Liver (tissue), 9 donors: ENCODE results near the gene FSD1L. TPM values are rescaled to one million over a fixed set of nuclear protein-coding genes. Genes with fewer than 3 reads are reported as not detected.

Experiments used
- DNase-seq: peaks from one replicate; pipeline ENCODE4 v3.0.0-alpha.2; 2017; ENCODE audit warnings: low spot score
- H3K27ac ChIP-seq, 2 donors: one replicate each; pipeline ENCODE4 v1.7.0; 2013; ENCODE audit warnings: inconsistent platforms in 2 of 2, low read length in 2 of 2, control low read depth in 1 of 2, low read depth in 1 of 2, mild to moderate bottlenecking in 1 of 2
- H3K27me3 ChIP-seq, 4 donors: one replicate each; pipeline versions ENCODE4 v1.6.1 to v1.7.0; 2013; ENCODE audit warnings: low read length in 3 of 4, inconsistent platforms in 1 of 4, mild to moderate bottlenecking in 1 of 4, moderate library complexity in 1 of 4; ENCODE audit not compliant: control insufficient read depth in 4 of 4, insufficient read depth in 4 of 4
- H3K36me3 ChIP-seq, 4 donors: one replicate each; pipeline versions ENCODE4 v1.6.1 to v1.7.0; 2013; ENCODE audit warnings: low read length in 3 of 4, mild to moderate bottlenecking in 3 of 4, low read depth in 1 of 4, moderate library complexity in 1 of 4; ENCODE audit not compliant: control insufficient read depth in 4 of 4, insufficient read depth in 3 of 4
- H3K4me1 ChIP-seq, 4 donors: one replicate each; pipeline versions ENCODE4 v1.6.1 to v1.7.0; 2013; ENCODE audit warnings: low read length in 3 of 4, mild to moderate bottlenecking in 3 of 4, moderate library complexity in 1 of 4; ENCODE audit not compliant: control insufficient read depth in 4 of 4, insufficient read depth in 4 of 4
- H3K4me3 ChIP-seq, 3 donors: one replicate each; pipeline versions ENCODE4 v1.6.1 to v1.7.0; 2013; ENCODE audit warnings: low read length in 3 of 3, control low read depth in 1 of 3, low read depth in 1 of 3, mild to moderate bottlenecking in 1 of 3
- H3K9ac ChIP-seq, 2 donors: one replicate each; pipeline ENCODE4 v1.7.0; 2013; ENCODE audit warnings: low read length in 2 of 2, mild to moderate bottlenecking in 2 of 2, moderate library complexity in 2 of 2, control low read depth in 1 of 2, low read depth in 1 of 2
- H3K9me3 ChIP-seq, 4 donors: one replicate each; pipeline versions ENCODE4 v1.6.1 to v1.7.0; 2013; ENCODE audit warnings: low read length in 3 of 4; ENCODE audit not compliant: control insufficient read depth in 4 of 4
- ATF3 ChIP-seq: IDR thresholded peaks from 2 replicates; pipeline ENCODE4 v1.6.1; 2016; ENCODE audit warnings: antibody characterized with exemption
- CTCF ChIP-seq: fragments of 150-350 bp; IDR thresholded peaks from 2 replicates; pipeline ENCODE4 v1.5.1; 2017; ENCODE audit warnings: improper control_type of control experiment, low read depth, low read length; ENCODE audit not compliant: missing input control
- EGR1 ChIP-seq, 2 donors: IDR thresholded peaks; 2 replicates each; pipeline ENCODE4 v1.6.1; 2016 to 2018; ENCODE audit warnings: antibody characterized with exemption in 2 of 2, low read depth in 2 of 2
- FOXA1 ChIP-seq: IDR thresholded peaks from 2 replicates; pipeline ENCODE4 v1.6.1; 2016; ENCODE audit warnings: antibody characterized with exemption
- FOXA2 ChIP-seq: IDR thresholded peaks from 2 replicates; pipeline ENCODE4 v1.6.1; 2016; ENCODE audit warnings: antibody characterized with exemption
- GABPA ChIP-seq, 2 donors: IDR thresholded peaks in 1 of 2; conservative IDR thresholded peaks in 1 of 2; 2 replicates each; pipeline ENCODE4 v1.6.1; 2016; ENCODE audit warnings: antibody characterized with exemption in 2 of 2, mild to moderate bottlenecking in 1 of 2, moderate library complexity in 1 of 2
- HNF4A ChIP-seq, 2 donors: conservative IDR thresholded peaks; 2 replicates each; pipeline ENCODE4 v1.6.1; 2016; ENCODE audit warnings: antibody characterized with exemption in 2 of 2, mild to moderate bottlenecking in 2 of 2
- HNF4G ChIP-seq: IDR thresholded peaks from 2 replicates; pipeline ENCODE4 v1.6.1; 2016; ENCODE audit warnings: antibody characterized with exemption
- JUND ChIP-seq, 2 donors: IDR thresholded peaks; 2 replicates each; pipeline ENCODE4 v1.6.1; 2016; ENCODE audit warnings: antibody characterized with exemption in 2 of 2
- MAX ChIP-seq: IDR thresholded peaks from 2 replicates; pipeline ENCODE4 v1.6.1; 2016; ENCODE audit warnings: antibody characterized with exemption
- NR2F2 ChIP-seq: IDR thresholded peaks from 2 replicates; pipeline ENCODE4 v1.6.1; 2016; ENCODE audit warnings: antibody characterized with exemption
- RAD21 ChIP-seq, 2 donors: IDR thresholded peaks; 2 replicates each; pipeline ENCODE4 v1.6.1; 2016; ENCODE audit warnings: antibody characterized with exemption in 2 of 2, mild to moderate bottlenecking in 2 of 2
- REST ChIP-seq: IDR thresholded peaks from 2 replicates; pipeline ENCODE4 v1.6.1; 2016; ENCODE audit warnings: antibody characterized with exemption, mild to moderate bottlenecking
- RXRA ChIP-seq, 2 donors: IDR thresholded peaks; 2 replicates each; pipeline ENCODE4 v1.6.1; 2017 to 2018; ENCODE audit warnings: antibody characterized with exemption in 2 of 2, mild to moderate bottlenecking in 1 of 2
- SP1 ChIP-seq: IDR thresholded peaks from 2 replicates; pipeline ENCODE4 v1.6.1; 2018; ENCODE audit warnings: antibody characterized with exemption, mild to moderate bottlenecking
- TAF1 ChIP-seq: conservative IDR thresholded peaks from 2 replicates; pipeline ENCODE4 v1.6.1; 2016; ENCODE audit warnings: antibody characterized with exemption, mild to moderate bottlenecking
- YY1 ChIP-seq: IDR thresholded peaks from 2 replicates; pipeline ENCODE4 v1.6.1; 2016; ENCODE audit warnings: antibody characterized with exemption, mild to moderate bottlenecking
- ZBTB33 ChIP-seq: IDR thresholded peaks from 2 replicates; pipeline ENCODE4 v1.6.1; 2016; ENCODE audit warnings: antibody characterized with exemption
- WGBS: extraction: QIAGEN DNeasy Blood & Tissue Kit; methylation state at CpG from one replicate; pipeline ENCODE4 v1.1.7; 2013; 5-methylcytosine and 5-hydroxymethylcytosine counted together
- polyA plus RNA-seq, 2 donors: library from polyadenylated mRNA; stranded (reverse) in 1 of 2; unstranded in 1 of 2; fragments of 200-250 nt in 1 of 2; fragments of >200 nt in 1 of 2; fragmentation: Nextera tagmentation in 1 of 2; extraction: Ambion mirVana in 1 of 2; gene quantifications; one replicate each; pipeline versions ENCODE4 v1.2.1 to v1.2.3, GENCODE V29; 2013 to 2015
- total RNA-seq, 2 donors: library from RNA; depleted of rRNA; stranded (reverse); fragments of >200 nt; gene quantifications; one replicate each; pipeline ENCODE4 v1.2.3, GENCODE V29; 2014
- donor health status: healthy.
- donor health status: healthy.
- donor health status: healthy.
- donor health status: healthy.
- donor health status: healthy.

FSD1L gene
- total and polyA plus RNA-seq, 4 donors: 0.38 to 3.6 (median 1.9) TPM

- H3K9me3 ChIP-seq: no peaks in the 10 kb centered on the region
- DNase-seq: no peak
- H3K27me3 ChIP-seq: no peaks in the 10 kb centered on the region
- 81% methylated on average over 3 of the region's 3 CpGs for WGBS
- peaks cover 0 to 2% (median under 1%) of the 10 kb centered on the region in 4 donors for H3K36me3 ChIP-seq
- no peak overlapping the region for H3K4me3 ChIP-seq
- no peak overlapping the region for H3K27ac ChIP-seq
- TF ChIP-seq YY1 (no peak), HNF4A (conservative IDR thresholded peaks at IDR 0.05) (peak in 1 of 2 donors; percentile 22)
- H3K9ac ChIP-seq: no peak overlapping the region
- peaks cover 2 to 13% (median 7%) of the 10 kb centered on the region in 4 donors for H3K4me1 ChIP-seq
Measured at GRCh38 chr9:105531530-105531929, 83.7 kb downstream of the FSD1L start.

GRCh38 chr9:105535920-105536668, 88.3 kb downstream of the FSD1L start:
- H3K9ac ChIP-seq: no peak overlapping the region
- H3K4me3 ChIP-seq: no peak overlapping the region
- no peaks in the 10 kb centered on the region for H3K9me3 ChIP-seq
- 96% methylated on average over 3 of the region's 3 CpGs for WGBS
- DNase-seq: no peak
- H3K27ac ChIP-seq: no peak overlapping the region
- H3K27me3 ChIP-seq: no peaks in the 10 kb centered on the region
- peaks cover 0 to 2% (median under 1%) of the 10 kb centered on the region in 4 donors for H3K36me3 ChIP-seq
- H3K4me1 ChIP-seq: peaks cover 0 to 4% (median 2%) of the 10 kb centered on the region in 4 donors
- TF ChIP-seq HNF4A (conservative IDR thresholded peaks at IDR 0.05) (no peak), SP1 (no peak), RAD21 (IDR thresholded peaks at IDR 0.05) (no peak), GABPA (IDR thresholded peaks at IDR 0.05 in 1 of 2, conservative IDR thresholded peaks at IDR 0.05 in 1 of 2) (no peak), JUND (IDR thresholded peaks at IDR 0.05) (no peak), CTCF (no peak), HNF4G (no peak), FOXA1 (no peak)

GRCh38 chr9:105539452-105539851, 91.6 kb downstream of the FSD1L start:
- no peak overlapping the region for H3K27ac ChIP-seq
- peaks cover 0 to 2% (median under 1%) of the 10 kb centered on the region in 4 donors for H3K36me3 ChIP-seq
- no peak for TF ChIP-seq FOXA2
- no peak for TF ChIP-seq GABPA (IDR thresholded peaks at IDR 0.05 in 1 of 2, conservative IDR thresholded peaks at IDR 0.05 in 1 of 2)
- no peak for TF ChIP-seq MAX
- TF ChIP-seq SP1: no peak
- TF ChIP-seq TAF1: no peak
- TF ChIP-seq RXRA (IDR thresholded peaks at IDR 0.05): no peak
- no peak for TF ChIP-seq FOXA1
- no peak for TF ChIP-seq NR2F2
- no peak for TF ChIP-seq HNF4G
- TF ChIP-seq HNF4A (conservative IDR thresholded peaks at IDR 0.05): no peak
- no peak for TF ChIP-seq ZBTB33
- TF ChIP-seq ATF3: no peak
- no peak for TF ChIP-seq REST
- no peak for TF ChIP-seq RAD21 (IDR thresholded peaks at IDR 0.05)
- TF ChIP-seq EGR1 (IDR thresholded peaks at IDR 0.05; ENCODE audit: low read depth in 2 of 2): no peak
- WGBS: 98% methylated on average over 1 of the region's 1 CpG
- H3K9ac ChIP-seq: no peak overlapping the region
- H3K4me1 ChIP-seq: no peaks in the 10 kb centered on the region
- no peaks in the 10 kb centered on the region for H3K9me3 ChIP-seq
- no peaks in the 10 kb centered on the region for H3K27me3 ChIP-seq
- no peak for DNase-seq
- no peak overlapping the region for H3K4me3 ChIP-seq
